Endodermal cell (in vitro differentiated cells): Measurements from ENCODE around the gene ATP2A3. TPM values are rescaled to one million over a fixed set of nuclear protein-coding genes. Genes with fewer than 3 reads are reported as not detected.

ENCODE experiments used
- DNase-seq: peaks from one replicate; pipeline ENCODE4 v3.0.0-alpha.2; 2017
- H3K27ac ChIP-seq: 2 replicates; pipeline ENCODE4 v1.5.1; 2013; ENCODE audit warnings: mild to moderate bottlenecking, low read depth, low read length, moderate library complexity
- H3K27me3 ChIP-seq: 2 replicates; pipeline ENCODE4 v1.6.1; 2013; ENCODE audit warnings: mild to moderate bottlenecking, low read length, moderate library complexity; ENCODE audit not compliant: insufficient read depth, control insufficient read depth, poor library complexity, severe bottlenecking
- H3K36me3 ChIP-seq: 2 replicates; pipeline ENCODE4 v1.7.0; 2013; ENCODE audit warnings: mild to moderate bottlenecking, low read length, moderate library complexity; ENCODE audit not compliant: control insufficient read depth, insufficient read depth
- H3K4me1 ChIP-seq: one replicate; pipeline ENCODE4 v1.7.0; 2013; ENCODE audit warnings: low read length; ENCODE audit not compliant: control insufficient read depth, insufficient read depth
- H3K4me3 ChIP-seq: 2 replicates; pipeline ENCODE4 v1.5.1; 2013; ENCODE audit warnings: mild to moderate bottlenecking, low read length, moderate library complexity
- H3K9ac ChIP-seq: 2 replicates; pipeline ENCODE4 v1.6.1; 2013; ENCODE audit warnings: mild to moderate bottlenecking, low read length, moderate library complexity; ENCODE audit not compliant: poor library complexity, severe bottlenecking; ENCODE audit errors: extremely low read depth
- H3K9me3 ChIP-seq: 2 replicates; pipeline ENCODE4 v1.6.1; 2013; ENCODE audit warnings: mild to moderate bottlenecking, low read length, moderate library complexity; ENCODE audit not compliant: control insufficient read depth
- H3K27ac Mint-ChIP-seq: 2 replicates; pipeline ENCODE4 v1.8.0; 2020; ENCODE audit warnings: mixed read lengths
- H3K27me3 Mint-ChIP-seq: 2 replicates; pipeline ENCODE4 v1.8.0; 2021; ENCODE audit warnings: mild to moderate bottlenecking, mixed read lengths; ENCODE audit not compliant: insufficient read depth
- H3K36me3 Mint-ChIP-seq: 2 replicates; pipeline ENCODE4 v1.8.0; 2020; ENCODE audit warnings: low read depth, mixed read lengths
- H3K4me1 Mint-ChIP-seq: 2 replicates; pipeline ENCODE4 v1.8.0; 2020; ENCODE audit warnings: mixed read lengths
- H3K4me3 Mint-ChIP-seq: 2 replicates; pipeline ENCODE4 v1.8.0; 2020; ENCODE audit warnings: mild to moderate bottlenecking, moderate library complexity, mixed read lengths
- H3K9me3 Mint-ChIP-seq: 2 replicates; pipeline ENCODE4 v1.8.0; 2020; ENCODE audit warnings: mild to moderate bottlenecking, mixed read lengths
- WGBS, 2 experiments: methylation state at CpG; one replicate each; pipeline versions ENCODE4 v1.1.5 to v1.1.7; 2013; ENCODE audit warnings: missing lambda C conversion rate in 2 of 2, mixed read lengths in 1 of 2; ENCODE audit not compliant: insufficient coverage in 1 of 2, insufficient read length in 1 of 2; 5-methylcytosine and 5-hydroxymethylcytosine counted together
- total RNA-seq, 2 donors: library from RNA; stranded (reverse); fragmentation: NEBNext Ultra II Directional in 1 of 2; extraction: Animal tissue kit (Norgen Biotek cat#: 25700) in 1 of 2; gene quantifications; 2 replicates in 1 of 2; 3 replicates in 1 of 2; pipeline ENCODE4 v1.2.1, GENCODE V29; 2021
- TF ChIP-seq, protein P1 (sequence below): fragments of 200-600 bp; sonication (generic); conservative IDR thresholded peaks from 2 replicates; pipeline ENCODE4 v1.5.0; 2021; ENCODE audit warnings: antibody characterized with exemption, mild to moderate bottlenecking

Gene ATP2A3
- total RNA-seq, 2 donors from 2014 or later = 1.4 to 3.7 TPM

GRCh38 chr17:3935825-3936355, 28.3 kb downstream of the ATP2A3 start:
- no peaks in the 10 kb centered on the region for H3K36me3 Mint-ChIP-seq
- WGBS, 2 experiments = 93 to 96% methylated on average over 7 to 9 of the region's 9 CpGs
- Histone ChIP-seq H3K9me3 (no peaks in the 10 kb centered on the region), H3K9ac (no peak overlapping the region), H3K4me1 (no peaks in the 10 kb centered on the region), H3K36me3 (no peaks in the 10 kb centered on the region), H3K4me3 (no peak overlapping the region), H3K27me3 (no peaks in the 10 kb centered on the region), H3K27ac (no peak overlapping the region)
- no peak overlapping the region for H3K27ac Mint-ChIP-seq
- no peak overlapping the region for H3K4me3 Mint-ChIP-seq
- H3K9me3 Mint-ChIP-seq = no peaks in the 10 kb centered on the region
- H3K27me3 Mint-ChIP-seq = no peaks in the 10 kb centered on the region
- H3K4me1 Mint-ChIP-seq = no peaks in the 10 kb centered on the region
- TF ChIP-seq, protein P1, sequence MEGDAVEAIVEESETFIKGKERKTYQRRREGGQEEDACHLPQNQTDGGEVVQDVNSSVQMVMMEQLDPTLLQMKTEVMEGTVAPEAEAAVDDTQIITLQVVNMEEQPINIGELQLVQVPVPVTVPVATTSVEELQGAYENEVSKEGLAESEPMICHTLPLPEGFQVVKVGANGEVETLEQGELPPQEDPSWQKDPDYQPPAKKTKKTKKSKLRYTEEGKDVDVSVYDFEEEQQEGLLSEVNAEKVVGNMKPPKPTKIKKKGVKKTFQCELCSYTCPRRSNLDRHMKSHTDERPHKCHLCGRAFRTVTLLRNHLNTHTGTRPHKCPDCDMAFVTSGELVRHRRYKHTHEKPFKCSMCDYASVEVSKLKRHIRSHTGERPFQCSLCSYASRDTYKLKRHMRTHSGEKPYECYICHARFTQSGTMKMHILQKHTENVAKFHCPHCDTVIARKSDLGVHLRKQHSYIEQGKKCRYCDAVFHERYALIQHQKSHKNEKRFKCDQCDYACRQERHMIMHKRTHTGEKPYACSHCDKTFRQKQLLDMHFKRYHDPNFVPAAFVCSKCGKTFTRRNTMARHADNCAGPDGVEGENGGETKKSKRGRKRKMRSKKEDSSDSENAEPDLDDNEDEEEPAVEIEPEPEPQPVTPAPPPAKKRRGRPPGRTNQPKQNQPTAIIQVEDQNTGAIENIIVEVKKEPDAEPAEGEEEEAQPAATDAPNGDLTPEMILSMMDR = no peak
- no peak for DNase-seq

DNA sequence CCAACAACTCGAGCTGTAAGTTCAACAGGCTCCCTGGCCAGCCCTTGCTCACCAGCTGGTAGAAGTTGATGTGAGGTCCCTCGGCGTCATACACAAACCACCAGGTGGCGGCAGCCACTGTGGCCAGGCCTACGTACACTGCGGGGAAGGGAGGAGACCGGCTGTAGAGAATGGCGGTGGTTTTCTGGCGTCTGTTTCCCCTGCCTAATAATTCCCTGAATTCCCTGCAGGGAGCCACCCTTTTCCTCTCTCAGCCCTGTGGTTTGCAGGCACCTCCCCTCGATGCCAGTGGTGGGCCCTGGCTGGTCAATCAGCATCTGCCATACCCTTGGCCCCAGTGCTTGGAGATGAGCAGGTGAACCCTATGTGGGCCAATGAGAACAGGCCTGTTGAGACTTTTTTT, 29.1 kb downstream of the ATP2A3 start:
- Mint-ChIP-seq H3K4me1 (no peaks in the 10 kb centered on the region), H3K27me3 (no peaks in the 10 kb centered on the region), H3K27ac (peak overlapping the region; percentile 39), H3K4me3 (peak overlapping the region; percentile 16), H3K9me3 (no peaks in the 10 kb centered on the region), H3K36me3 (no peaks in the 10 kb centered on the region)
- 28 to 31% methylated on average over 3 to 10 of the region's 10 CpGs for WGBS, 2 experiments
- DNase-seq = peak; percentile 96
- TF ChIP-seq, protein P1 = peak; percentile 90
- Histone ChIP-seq H3K9me3 (no peaks in the 10 kb centered on the region), H3K4me3 (no peak overlapping the region), H3K36me3 (no peaks in the 10 kb centered on the region), H3K4me1 (no peaks in the 10 kb centered on the region), H3K27ac (no peak overlapping the region), H3K9ac (no peak overlapping the region), H3K27me3 (no peaks in the 10 kb centered on the region)

- Mint-ChIP-seq H3K4me1 (peaks cover 6% of the 10 kb centered on the region), H3K27me3 (no peaks in the 10 kb centered on the region), H3K4me3 (no peak overlapping the region), H3K27ac (no peak overlapping the region), H3K9me3 (no peaks in the 10 kb centered on the region), H3K36me3 (no peaks in the 10 kb centered on the region)
- H3K9me3 ChIP-seq = no peaks in the 10 kb centered on the region
- H3K27me3 ChIP-seq = no peaks in the 10 kb centered on the region
- no peak for DNase-seq
- H3K4me1 ChIP-seq = no peaks in the 10 kb centered on the region
- no peak overlapping the region for H3K9ac ChIP-seq
- WGBS, 2 experiments = 100% methylated on average over 1 of the region's 1 CpG
- TF ChIP-seq, protein P1 = no peak
- H3K4me3 ChIP-seq = no peak overlapping the region
- no peaks in the 10 kb centered on the region for H3K36me3 ChIP-seq
- no peak overlapping the region for H3K27ac ChIP-seq
These were observed 34.5 kb downstream of the ATP2A3 start for GRCh38 chr17:3929764-3930163.
